Measurements from ENCODE around the gene GALP.

Gene GALP

DNA sequence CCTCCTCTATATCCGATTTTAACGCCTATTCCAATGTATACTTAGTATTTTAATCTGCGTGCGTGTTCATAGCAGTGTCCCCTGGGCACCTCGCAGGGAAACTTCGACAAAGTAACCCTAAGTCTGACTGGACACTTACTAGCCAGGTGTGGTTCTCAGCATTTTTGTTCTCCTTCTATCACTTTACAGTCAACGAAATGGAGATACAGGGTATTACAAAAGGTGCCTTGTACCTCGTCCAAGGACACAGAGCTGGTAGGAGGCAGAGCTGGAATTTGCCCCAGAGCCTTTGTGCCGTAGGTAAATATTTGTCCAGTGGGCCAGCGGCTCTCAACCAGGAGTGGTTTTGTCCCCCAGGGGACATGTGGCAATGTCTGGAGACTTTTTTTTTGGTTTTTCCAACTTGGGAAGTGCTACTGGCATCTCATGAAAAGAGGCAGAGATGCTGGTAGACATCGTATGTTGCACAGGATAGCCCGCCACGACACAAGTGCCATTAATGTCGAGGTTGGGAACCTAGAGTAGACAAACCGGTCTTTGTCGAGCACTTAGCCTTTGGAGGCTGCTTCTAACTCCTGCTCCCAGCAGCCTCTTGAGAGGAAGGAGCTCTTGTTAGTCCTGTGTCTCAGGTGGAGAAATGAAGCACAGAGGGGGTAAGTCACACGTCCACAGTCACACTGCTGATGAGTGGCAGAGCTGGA is 33.6 kb upstream of the GALP start:
- TF ChIP-seq, protein P1, sequence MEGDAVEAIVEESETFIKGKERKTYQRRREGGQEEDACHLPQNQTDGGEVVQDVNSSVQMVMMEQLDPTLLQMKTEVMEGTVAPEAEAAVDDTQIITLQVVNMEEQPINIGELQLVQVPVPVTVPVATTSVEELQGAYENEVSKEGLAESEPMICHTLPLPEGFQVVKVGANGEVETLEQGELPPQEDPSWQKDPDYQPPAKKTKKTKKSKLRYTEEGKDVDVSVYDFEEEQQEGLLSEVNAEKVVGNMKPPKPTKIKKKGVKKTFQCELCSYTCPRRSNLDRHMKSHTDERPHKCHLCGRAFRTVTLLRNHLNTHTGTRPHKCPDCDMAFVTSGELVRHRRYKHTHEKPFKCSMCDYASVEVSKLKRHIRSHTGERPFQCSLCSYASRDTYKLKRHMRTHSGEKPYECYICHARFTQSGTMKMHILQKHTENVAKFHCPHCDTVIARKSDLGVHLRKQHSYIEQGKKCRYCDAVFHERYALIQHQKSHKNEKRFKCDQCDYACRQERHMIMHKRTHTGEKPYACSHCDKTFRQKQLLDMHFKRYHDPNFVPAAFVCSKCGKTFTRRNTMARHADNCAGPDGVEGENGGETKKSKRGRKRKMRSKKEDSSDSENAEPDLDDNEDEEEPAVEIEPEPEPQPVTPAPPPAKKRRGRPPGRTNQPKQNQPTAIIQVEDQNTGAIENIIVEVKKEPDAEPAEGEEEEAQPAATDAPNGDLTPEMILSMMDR (conservative IDR thresholded peaks at IDR 0.05), result no peak

DNA sequence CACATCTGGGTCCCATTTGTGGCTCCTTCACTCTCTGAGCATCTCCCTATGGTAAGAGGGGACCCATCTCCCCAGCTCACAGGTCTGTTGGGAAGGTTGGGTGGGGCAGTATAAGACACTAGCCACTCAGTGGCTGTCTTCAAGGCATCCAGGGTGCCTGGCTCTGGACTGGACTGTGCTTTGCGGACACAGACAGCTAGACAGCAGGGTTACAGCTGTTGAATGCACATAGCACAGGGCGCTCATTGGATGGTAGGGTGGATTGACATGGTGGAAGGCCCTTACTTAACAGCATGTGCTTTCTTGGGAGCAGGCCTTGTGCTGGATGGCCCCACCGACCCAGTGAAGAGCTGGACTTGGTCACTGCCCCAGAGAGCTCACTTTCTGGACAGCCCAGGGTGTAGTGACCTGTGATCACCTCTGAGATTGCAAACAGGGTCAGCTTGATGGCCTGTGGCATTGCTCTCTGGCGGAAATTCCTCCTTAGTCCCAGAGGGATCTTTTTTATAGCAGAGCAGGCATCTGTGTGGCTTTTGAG is 32.8 kb upstream of the GALP start:
- no peak for TF ChIP-seq ZFX (IDR thresholded peaks at IDR 0.05)
- TF ChIP-seq, protein P1 (conservative IDR thresholded peaks at IDR 0.05), result no peak
- peak overlapping the region; percentile 93 for H3K27ac ChIP-seq

More for the DNA sequence above, 33.6 kb upstream of the GALP start:
- peak overlapping the region; percentile 93 for H3K27ac ChIP-seq

DNA sequence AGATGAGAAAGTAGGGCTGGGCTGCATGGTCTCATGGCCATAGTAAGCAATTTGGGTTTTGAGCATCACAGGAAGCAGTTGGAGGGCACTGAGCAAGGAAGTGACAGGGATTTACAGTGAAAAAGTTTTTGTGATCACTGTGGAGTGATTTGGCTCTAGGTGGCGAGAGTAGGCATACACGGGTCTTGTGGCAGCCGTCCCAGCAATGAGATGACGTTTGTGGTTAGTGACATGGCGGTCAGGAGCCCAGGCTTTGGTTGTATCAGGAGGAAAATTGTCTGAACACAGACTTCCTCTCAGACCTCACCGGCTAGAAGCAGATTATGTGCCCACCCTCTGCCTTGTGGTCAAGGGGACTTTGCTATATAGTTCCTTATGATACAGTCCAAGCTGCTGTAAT is 31.4 kb upstream of the GALP start:
- H3K27ac ChIP-seq, result no peak overlapping the region
- TF ChIP-seq, protein P1 (conservative IDR thresholded peaks at IDR 0.05), result no peak
- TF ChIP-seq ZFX (IDR thresholded peaks at IDR 0.05), result no peak

DNA sequence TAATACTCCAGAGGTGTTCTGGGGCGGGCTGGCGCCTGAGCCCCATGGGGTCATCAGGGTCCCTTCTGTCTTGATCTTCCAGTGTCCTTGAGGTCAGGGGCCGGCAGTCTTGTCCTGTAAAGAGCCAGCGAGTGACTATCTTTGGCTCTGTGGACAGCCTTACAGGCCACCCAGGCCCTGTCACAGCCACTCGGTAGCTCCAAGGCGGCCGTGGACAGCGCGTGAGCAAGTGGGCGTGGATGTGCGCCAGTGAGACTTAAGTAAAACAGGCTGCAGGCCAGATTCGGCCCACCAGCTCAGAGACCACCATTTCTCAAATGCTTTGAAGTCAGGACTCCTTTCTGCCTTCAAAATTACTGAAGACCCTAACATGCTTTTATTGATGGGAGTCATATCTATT is 31.0 kb upstream of the GALP start:
- H3K27ac ChIP-seq, result no peak overlapping the region
- TF ChIP-seq ZFX (IDR thresholded peaks at IDR 0.05), result no peak
- TF ChIP-seq, protein P1 (conservative IDR thresholded peaks at IDR 0.05), result no peak

DNA sequence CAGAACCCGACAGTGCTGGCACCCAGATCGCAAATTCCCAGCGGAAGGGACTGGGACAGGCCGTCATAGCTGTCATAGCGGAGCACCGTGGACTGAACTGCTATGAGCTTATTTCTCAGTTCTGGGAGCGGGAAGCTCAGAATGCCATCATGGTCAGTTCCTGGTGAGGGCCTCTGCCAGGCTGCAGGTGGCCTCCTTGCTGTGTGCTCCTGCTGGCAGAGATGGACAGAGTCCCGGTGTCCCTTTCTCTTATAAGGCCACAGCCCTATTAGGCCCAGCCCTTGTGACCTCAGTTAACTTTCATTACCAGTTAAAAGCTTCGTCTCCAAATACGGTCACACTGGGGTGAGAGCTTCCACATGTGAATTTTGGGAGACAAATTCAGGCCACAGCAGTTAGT is 30.1 kb upstream of the GALP start:
- TF ChIP-seq, protein P1 (conservative IDR thresholded peaks at IDR 0.05), result no peak
- TF ChIP-seq ZFX (IDR thresholded peaks at IDR 0.05), result no peak
- no peak overlapping the region for H3K27ac ChIP-seq

DNA sequence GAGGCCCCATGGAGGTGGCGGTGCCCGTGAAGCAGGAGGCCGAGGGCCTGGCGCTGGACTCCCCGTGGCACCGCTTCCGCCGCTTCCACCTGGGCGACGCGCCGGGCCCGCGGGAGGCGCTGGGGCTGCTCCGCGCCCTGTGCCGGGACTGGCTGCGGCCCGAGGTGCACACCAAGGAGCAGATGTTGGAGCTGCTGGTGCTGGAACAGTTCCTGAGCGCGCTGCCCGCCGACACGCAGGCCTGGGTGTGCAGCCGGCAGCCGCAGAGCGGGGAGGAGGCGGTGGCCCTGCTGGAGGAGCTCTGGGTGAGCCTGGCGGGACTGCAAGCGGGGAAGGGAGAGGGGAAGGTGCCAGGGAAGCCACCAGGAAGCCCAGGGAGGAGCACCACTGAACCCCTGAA is 28.9 kb upstream of the GALP start:
- H3K27ac ChIP-seq, result no peak overlapping the region
- TF ChIP-seq ZFX (IDR thresholded peaks at IDR 0.05), result no peak
- TF ChIP-seq, protein P1 (conservative IDR thresholded peaks at IDR 0.05), result no peak

DNA sequence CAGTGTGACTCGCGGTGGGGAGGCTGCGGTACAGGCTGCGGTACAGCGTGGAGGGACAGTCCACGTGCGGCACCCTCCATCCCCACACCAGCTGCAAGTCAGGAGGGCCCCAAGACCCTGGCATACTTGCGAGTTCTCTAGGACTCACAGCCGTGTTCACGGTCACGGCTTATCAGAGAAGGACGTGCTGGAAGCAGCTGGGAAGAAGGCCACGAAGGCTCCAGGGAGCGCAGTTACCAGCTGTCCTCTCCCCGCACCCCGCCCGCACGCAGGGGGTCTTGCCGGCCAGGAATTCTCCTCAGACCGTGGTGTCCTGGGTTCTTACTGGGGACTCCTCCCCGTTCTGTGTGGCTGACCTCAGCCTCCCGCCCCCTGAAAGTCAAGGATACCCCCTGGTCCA is 28.5 kb upstream of the GALP start:
- TF ChIP-seq ZFX (IDR thresholded peaks at IDR 0.05), result no peak
- TF ChIP-seq, protein P1 (conservative IDR thresholded peaks at IDR 0.05), result no peak
- H3K27ac ChIP-seq, result no peak overlapping the region
